IMR-90 (cell line): Measurements from ENCODE around the gene HLA-C. TPM values are rescaled to one million over a fixed set of nuclear protein-coding genes. Genes with fewer than 3 reads are reported as not detected.

Experiments
- ATAC-seq: fragments of 200-7000 bp; cut with Tn5 transposase; 2 replicates; pipeline ENCODE4 v1.9.1; 2020; ENCODE audit warnings: low read depth, mild to moderate bottlenecking, moderate library complexity
- BruUV-seq: library from RNA; stranded (reverse); fragments of 400-500 nt; replicated peaks from 2 replicates; lab custom pipeline; 2021; lab: Mats Ljungman, UMichigan
- CTCF ChIA-PET: fragments of 300-600 bp; formaldehyde crosslinking; extraction: SDS; loops from one replicate; lab custom pipeline; 2021; ENCODE audit warnings: antibody characterized with exemption; lab: Yijun Ruan, JAX
- POLR2A ChIA-PET: fragments of 300-600 bp; sonication (Branson Sonifier 250); formaldehyde crosslinking; loops from one replicate; lab custom pipeline; 2022; ENCODE audit warnings: antibody characterized with exemption; ENCODE audit not compliant: unreplicated experiment; lab: Charles Lee
- DNase-seq: peaks from one replicate; pipeline ENCODE4 v3.0.0; 2013
- H2AFZ ChIP-seq: replicated peaks from 2 replicates; pipeline ENCODE3; 2013; ENCODE audit warnings: low read length, mild to moderate bottlenecking; ENCODE audit not compliant: poor library complexity
- H2AK5ac ChIP-seq: 2 replicates; pipeline ENCODE4 v1.6.1; 2013; ENCODE audit warnings: low read depth, low read length, inconsistent platforms
- H2AK9ac ChIP-seq: replicated peaks from 2 replicates; pipeline ENCODE3; 2013; ENCODE audit warnings: mild to moderate bottlenecking, low read depth, low read length, moderate library complexity; ENCODE audit not compliant: poor library complexity
- H2BK120ac ChIP-seq: 2 replicates; pipeline ENCODE4 v1.6.1; 2013; ENCODE audit warnings: low read depth, low read length, inconsistent platforms
- H2BK15ac ChIP-seq: 3 replicates; pipeline ENCODE4 v1.6.1; 2013; ENCODE audit warnings: low read depth, low read length, inconsistent platforms
- H2BK20ac ChIP-seq: 2 replicates; pipeline ENCODE4 v1.6.1; 2013; ENCODE audit warnings: low read depth, mild to moderate bottlenecking, inconsistent platforms, low read length, moderate library complexity
- H2BK5ac ChIP-seq: 2 replicates; pipeline ENCODE4 v1.6.1; 2013; ENCODE audit warnings: mild to moderate bottlenecking, low read depth, low read length, inconsistent platforms; ENCODE audit not compliant: poor library complexity, severe bottlenecking
- H3K14ac ChIP-seq: replicated peaks from 2 replicates; pipeline ENCODE4 v1.6.1; 2013; ENCODE audit warnings: low read depth, low read length, inconsistent platforms
- H3K18ac ChIP-seq: 2 replicates; pipeline ENCODE4 v1.6.1; 2013; ENCODE audit warnings: low read depth, low read length, control low read depth
- H3K23ac ChIP-seq: 2 replicates; pipeline ENCODE4 v1.6.1; 2013; ENCODE audit warnings: low read depth, low read length, inconsistent platforms
- H3K27ac ChIP-seq: 2 replicates; pipeline ENCODE4 v1.5.1; 2013; ENCODE audit warnings: mild to moderate bottlenecking, control low read depth, low read length; ENCODE audit not compliant: insufficient read depth
- H3K27me3 ChIP-seq: 2 replicates; pipeline ENCODE4 v1.6.1; 2013; ENCODE audit warnings: low read length; ENCODE audit not compliant: control insufficient read depth, insufficient read depth
- H3K36me3 ChIP-seq: 2 replicates; pipeline ENCODE4 v1.6.1; 2013; ENCODE audit warnings: low read length, mixed read lengths; ENCODE audit not compliant: control insufficient read depth, insufficient read depth
- H3K4ac ChIP-seq: 2 replicates; pipeline ENCODE4 v1.6.1; 2013; ENCODE audit warnings: low read depth, low read length, inconsistent platforms
- H3K4me1 ChIP-seq: 2 replicates; pipeline ENCODE4 v1.6.1; 2013; ENCODE audit warnings: low read length, mixed read lengths; ENCODE audit not compliant: control insufficient read depth, insufficient read depth
- H3K4me2 ChIP-seq: 2 replicates; pipeline ENCODE4 v1.6.1; 2013; ENCODE audit warnings: low read depth, mild to moderate bottlenecking, control low read depth, low read length, moderate library complexity
- H3K4me3 ChIP-seq: 2 replicates; pipeline ENCODE4 v1.5.1; 2013; ENCODE audit warnings: low read depth, mild to moderate bottlenecking, control low read depth, low read length, moderate library complexity; ENCODE audit not compliant: insufficient read depth
- H3K56ac ChIP-seq: 2 replicates; pipeline ENCODE4 v1.6.1; 2013; ENCODE audit warnings: low read length, inconsistent platforms; ENCODE audit not compliant: insufficient read depth; ENCODE audit errors: extremely low read depth
- H3K79me1 ChIP-seq, 2 experiments: 2 replicates each; pipeline ENCODE4 v1.6.1; 2013; ENCODE audit warnings: low read length in 2 of 2, inconsistent platforms in 1 of 2, low read depth in 1 of 2
- H3K9ac ChIP-seq: 2 replicates; pipeline ENCODE4 v1.6.1; 2013; ENCODE audit warnings: low read depth, low read length, control low read depth
- H3K9me1 ChIP-seq: 2 replicates; pipeline ENCODE4 v1.6.1; 2013; ENCODE audit warnings: low read length, inconsistent platforms; ENCODE audit not compliant: insufficient read depth
- H3K9me3 ChIP-seq: 2 replicates; pipeline ENCODE4 v1.6.1; 2013; ENCODE audit warnings: low read length; ENCODE audit not compliant: control insufficient read depth, insufficient read depth
- H4K20me1 ChIP-seq: 2 replicates; pipeline ENCODE4 v1.6.1; 2013; ENCODE audit warnings: low read length, inconsistent platforms; ENCODE audit not compliant: insufficient read depth
- H4K5ac ChIP-seq: 2 replicates; pipeline ENCODE4 v1.6.1; 2013; ENCODE audit warnings: mild to moderate bottlenecking, low read depth, low read length, control low read depth
- H4K8ac ChIP-seq, 2 experiments: 2 replicates each; pipeline ENCODE4 v1.6.1; 2013; ENCODE audit warnings: low read depth in 2 of 2, low read length in 2 of 2, control low read depth in 1 of 2, inconsistent platforms in 1 of 2
- H4K91ac ChIP-seq: 2 replicates; pipeline ENCODE4 v1.6.1; 2013; ENCODE audit warnings: low read depth, low read length, inconsistent platforms; ENCODE audit not compliant: insufficient read depth
- BHLHE40 ChIP-seq: fragments of 150-350 bp; IDR thresholded peaks from 2 replicates; pipeline ENCODE4 v1.6.1; 2016; ENCODE audit warnings: mild to moderate bottlenecking, low read depth, low read length
- CEBPB ChIP-seq: IDR thresholded peaks from 2 replicates; pipeline ENCODE4 v1.6.1; 2012; ENCODE audit warnings: low read depth, low read length, improper control_type of control experiment
- CHD1 ChIP-seq: IDR thresholded peaks from 2 replicates; pipeline ENCODE4 v1.6.1; 2012; ENCODE audit warnings: low read depth, low read length, improper control_type of control experiment
- CTCF ChIP-seq: conservative IDR thresholded peaks from 2 replicates; pipeline ENCODE4 v1.5.1; 2012; ENCODE audit warnings: mild to moderate bottlenecking, low read depth, low read length, improper control_type of control experiment
- FOS ChIP-seq: fragments of 150-350 bp; IDR thresholded peaks from 2 replicates; pipeline ENCODE4 v1.6.1; 2016; ENCODE audit warnings: low read depth, low read length
- MAFK ChIP-seq: IDR thresholded peaks from 2 replicates; pipeline ENCODE4 v1.6.1; 2012; ENCODE audit warnings: low read depth, low read length, improper control_type of control experiment
- MAZ ChIP-seq: IDR thresholded peaks from 2 replicates; pipeline ENCODE4 v1.6.1; 2012; ENCODE audit warnings: low read depth, mild to moderate bottlenecking, low read length, improper control_type of control experiment, moderate library complexity, borderline replicate concordance
- MXI1 ChIP-seq: IDR thresholded peaks from 2 replicates; pipeline ENCODE4 v1.6.1; 2012; ENCODE audit warnings: low read depth, mild to moderate bottlenecking, low read length, moderate library complexity, borderline replicate concordance
- NFE2L2 ChIP-seq: fragments of 150-350 bp; IDR thresholded peaks from 2 replicates; pipeline ENCODE4 v1.6.1; 2016; ENCODE audit warnings: low read depth, mild to moderate bottlenecking, low read length
- POLR2A ChIP-seq: IDR thresholded peaks from 2 replicates; pipeline ENCODE4 v1.6.1; 2012; ENCODE audit warnings: mild to moderate bottlenecking, low read depth, low read length
- RAD21 ChIP-seq: IDR thresholded peaks from 2 replicates; pipeline ENCODE4 v1.6.1; 2012; ENCODE audit warnings: low read length, improper control_type of control experiment
- RCOR1 ChIP-seq: IDR thresholded peaks from 2 replicates; pipeline ENCODE4 v1.6.1; 2012; ENCODE audit warnings: mild to moderate bottlenecking, low read length, improper control_type of control experiment; ENCODE audit not compliant: insufficient replicate concordance
- RFX5 ChIP-seq: IDR thresholded peaks from 2 replicates; pipeline ENCODE4 v1.8.0; 2012; ENCODE audit warnings: low read depth, mild to moderate bottlenecking, low read length, moderate library complexity
- SMC3 ChIP-seq: fragments of 150-350 bp; IDR thresholded peaks from 2 replicates; pipeline ENCODE4 v1.6.1; 2016; ENCODE audit warnings: low read depth, mild to moderate bottlenecking, antibody characterized with exemption, low read length, moderate library complexity
- WGBS, 2 experiments: methylation state at CpG; one replicate each; pipeline versions ENCODE4 v1.1.5 to v1.1.7; 2013; ENCODE audit warnings: missing lambda C conversion rate in 2 of 2; ENCODE audit not compliant: insufficient read length in 1 of 2; ENCODE audit errors: extremely low coverage in 2 of 2; 5-methylcytosine and 5-hydroxymethylcytosine counted together
- dilution Hi-C: fragments of 300-500 bp; cut with HindIII; formaldehyde crosslinking; loops from one replicate; pipeline ENCODE4 v1.14.3; 2018; ENCODE audit warnings: low sequenced_read_pairs; ENCODE audit not compliant: unreplicated experiment
- in situ Hi-C: fragments of 300-500 bp; cut with MboI; formaldehyde crosslinking; loops from 3 replicates; pipeline ENCODE4 v1.14.3; 2019; ENCODE audit warnings: low sequenced_read_pairs, inconsistent platforms, mixed read lengths
- intact Hi-C: fragments of 100-400 bp; cut with micrococcal nuclease; formaldehyde crosslinking; loops from 2 replicates; pipeline ENCODE4 v1.10.0; 2022
- polyA plus RNA-seq, 3 experiments: library from polyadenylated mRNA; depleted of rRNA; stranded (reverse); fragments of >200 nt; gene quantifications; 2 replicates each; pipeline ENCODE4 v1.2.3, GENCODE V29; 2012; ENCODE audit warnings: low replicate concordance in 1 of 3
- total RNA-seq: library from RNA; depleted of rRNA; stranded (reverse); fragments of >200 nt; gene quantifications from 2 replicates; pipeline ENCODE4 v1.2.3, GENCODE V29; 2012
- TF ChIP-seq, protein P1 (sequence below): fragments of 150-350 bp; IDR thresholded peaks from 2 replicates; pipeline ENCODE4 v1.6.1; 2016; ENCODE audit warnings: low read depth, mild to moderate bottlenecking, low read length, moderate library complexity, borderline replicate concordance
- TF ChIP-seq, protein P2 (sequence below): fragments of 150-350 bp; IDR thresholded peaks from 2 replicates; pipeline ENCODE4 v1.6.1; 2017; ENCODE audit warnings: mild to moderate bottlenecking, antibody characterized with exemption, low read length, low read depth

The HLA-C gene
- total and polyA plus RNA-seq, 2 of the 4 experiments (the other 2 are of a cell fraction) = 8.8 to 87.3 TPM

GRCh38 chr6:31239854-31240253 is 32.0 kb downstream of the HLA-C start:
- WGBS, 2 experiments = no CpG with 5 or more reads among the region's 3 CpGs
- intact Hi-C loops = no loop called here

More at GRCh38 chr6:31239854-31240253, 32.0 kb downstream of the HLA-C start:
- no peak overlapping the region for H3K4ac ChIP-seq
- no peak for DNase-seq
- H3K4me2 ChIP-seq = no peak overlapping the region
- H3K9me1 ChIP-seq = no peaks in the 10 kb centered on the region
- H4K91ac ChIP-seq = no peak overlapping the region
- H3K4me3 ChIP-seq = no peak overlapping the region
- no peaks in the 10 kb centered on the region for H3K4me1 ChIP-seq
- H3K56ac ChIP-seq = no peak overlapping the region
- no peak overlapping the region for H4K5ac ChIP-seq
- H3K27me3 ChIP-seq = peaks cover 19% of the 10 kb centered on the region
- H2BK20ac ChIP-seq = no peak overlapping the region
- no peak overlapping the region for H2AK5ac ChIP-seq
- no peak overlapping the region for H3K9ac ChIP-seq
- no peak overlapping the region for H2BK5ac ChIP-seq
- H2BK120ac ChIP-seq = no peak overlapping the region
- BruUV-seq = no TSS peak
- ChIA-PET CTCF (no interaction called here), POLR2A (no interaction called here)
- H3K14ac ChIP-seq = no peak overlapping the region
- in situ Hi-C loops (no loop called here), dilution Hi-C loops (no loop called here)
- no peaks in the 10 kb centered on the region for H3K36me3 ChIP-seq
- ATAC-seq = no peak
- no peak overlapping the region for H3K23ac ChIP-seq
- H2AK9ac ChIP-seq = no peak overlapping the region
- H3K27ac ChIP-seq = no peak overlapping the region
- no peak overlapping the region for H4K8ac ChIP-seq
- no peak overlapping the region for H2AFZ ChIP-seq
- TF ChIP-seq POLR2A (no peak), MAZ (no peak), MAFK (no peak), CEBPB (no peak), FOS (no peak), RAD21 (no peak), SMC3 (no peak), CTCF (no peak), RFX5 (no peak), MXI1 (no peak), RCOR1 (no peak), BHLHE40 (no peak), CHD1 (no peak), NFE2L2 (no peak)
- TF ChIP-seq, protein P1, sequence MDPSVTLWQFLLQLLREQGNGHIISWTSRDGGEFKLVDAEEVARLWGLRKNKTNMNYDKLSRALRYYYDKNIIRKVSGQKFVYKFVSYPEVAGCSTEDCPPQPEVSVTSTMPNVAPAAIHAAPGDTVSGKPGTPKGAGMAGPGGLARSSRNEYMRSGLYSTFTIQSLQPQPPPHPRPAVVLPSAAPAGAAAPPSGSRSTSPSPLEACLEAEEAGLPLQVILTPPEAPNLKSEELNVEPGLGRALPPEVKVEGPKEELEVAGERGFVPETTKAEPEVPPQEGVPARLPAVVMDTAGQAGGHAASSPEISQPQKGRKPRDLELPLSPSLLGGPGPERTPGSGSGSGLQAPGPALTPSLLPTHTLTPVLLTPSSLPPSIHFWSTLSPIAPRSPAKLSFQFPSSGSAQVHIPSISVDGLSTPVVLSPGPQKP = no peak
- TF ChIP-seq, protein P2, sequence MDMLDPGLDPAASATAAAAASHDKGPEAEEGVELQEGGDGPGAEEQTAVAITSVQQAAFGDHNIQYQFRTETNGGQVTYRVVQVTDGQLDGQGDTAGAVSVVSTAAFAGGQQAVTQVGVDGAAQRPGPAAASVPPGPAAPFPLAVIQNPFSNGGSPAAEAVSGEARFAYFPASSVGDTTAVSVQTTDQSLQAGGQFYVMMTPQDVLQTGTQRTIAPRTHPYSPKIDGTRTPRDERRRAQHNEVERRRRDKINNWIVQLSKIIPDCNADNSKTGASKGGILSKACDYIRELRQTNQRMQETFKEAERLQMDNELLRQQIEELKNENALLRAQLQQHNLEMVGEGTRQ = no peak
- H2BK15ac ChIP-seq = no peak overlapping the region
- no peaks in the 10 kb centered on the region for H3K79me1 ChIP-seq
- H3K9me3 ChIP-seq = no peaks in the 10 kb centered on the region
- H4K20me1 ChIP-seq = no peaks in the 10 kb centered on the region
- H3K18ac ChIP-seq = no peak overlapping the region
